ENCODE data around the gene CTIF. TPM values are rescaled to one million over a fixed set of nuclear protein-coding genes. Genes with fewer than 3 reads are reported as not detected.
"Not testable (repeated sequence)": the region's sequence is repeated elsewhere in the genome, so short reads cannot be mapped to it uniquely, and the experiment has no call there.

CTIF gene
- total and polyA plus RNA-seq, 2 experiments from 2014 or later: 22.1 to 27.9 TPM

DNA sequence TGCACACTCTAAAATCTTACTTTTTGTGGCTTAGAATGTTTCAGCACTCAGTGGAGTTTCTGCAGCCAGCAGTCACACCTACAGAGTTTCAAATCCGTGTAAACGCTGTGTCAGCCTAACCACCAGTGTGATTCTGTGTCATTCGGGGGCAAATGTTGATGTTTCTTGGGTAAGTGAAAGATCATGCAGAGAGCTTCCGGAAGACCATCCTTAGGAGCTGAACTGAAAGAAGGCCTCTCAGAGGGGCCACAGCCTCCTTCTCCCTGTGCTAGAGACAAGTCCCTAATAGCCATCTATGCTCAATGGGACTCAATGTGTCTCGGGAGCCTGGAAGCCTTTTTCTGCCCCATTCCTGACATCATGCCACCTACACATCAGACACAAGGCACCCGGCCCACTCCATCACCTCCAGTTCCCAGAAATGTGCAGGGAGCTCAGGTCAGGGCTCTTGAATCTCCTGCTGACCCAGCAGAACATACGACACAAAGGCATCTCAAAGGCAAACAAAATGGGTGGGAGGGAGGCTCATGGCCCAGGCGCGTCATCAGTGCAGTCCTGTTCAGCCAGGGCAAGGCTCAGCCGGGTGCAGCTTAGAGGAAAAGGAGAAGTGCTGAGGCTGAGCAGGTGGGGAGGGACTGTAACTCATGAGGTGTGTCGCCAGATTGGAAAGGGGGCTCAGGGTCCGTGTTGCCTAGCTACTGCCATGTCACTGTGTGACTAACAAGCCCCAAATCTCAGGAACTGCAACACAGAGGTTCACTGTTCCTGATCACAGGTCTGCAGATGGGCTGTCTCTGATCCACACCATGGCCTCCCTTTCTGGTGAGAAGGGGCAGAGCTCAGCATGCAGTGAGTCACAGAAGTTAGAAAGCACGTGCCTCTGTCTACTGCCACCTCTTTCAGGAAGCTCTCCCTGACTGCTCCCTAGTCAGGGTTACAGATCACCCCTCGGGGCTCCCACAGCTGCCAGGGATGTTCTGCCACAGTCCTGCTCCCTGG lies 329.9 kb downstream of the CTIF start:
- 63% methylated on average over 14 of the region's 14 CpGs for WGBS (ENCODE audit: low lambda C conversion rate, missing lambda C conversion rate)
- H3K4me2 ChIP-seq: no peak overlapping the region
- H2AFZ ChIP-seq: no peak overlapping the region
- DNase-seq (ENCODE audit: low spot score): peak; percentile 81
- H3K4me1 ChIP-seq (ENCODE audit: insufficient read depth): peaks cover 23% of the 10 kb centered on the region
- H3K36me3 ChIP-seq (replicated peaks; ENCODE audit: insufficient read depth, low read depth): no peaks in the 10 kb centered on the region
- no peak overlapping the region for H3K4me3 ChIP-seq
- H3K79me2 ChIP-seq: no peaks in the 10 kb centered on the region
- H3K27ac ChIP-seq: peak overlapping the region; percentile 81
- no peaks in the 10 kb centered on the region for H4K20me1 ChIP-seq (ENCODE audit: insufficient read depth, poor library complexity, severe bottlenecking)
- H3K9me3 ChIP-seq (ENCODE audit: low read depth): no peaks in the 10 kb centered on the region
- TF ChIP-seq EZH2 (IDR thresholded peaks at IDR 0.05; ENCODE audit: borderline replicate concordance): no peak
- no peak for TF ChIP-seq CTCF (IDR thresholded peaks at IDR 0.05; ENCODE audit: poor library complexity)
- TF ChIP-seq EZH2phosphoT487 (IDR thresholded peaks at IDR 0.05; ENCODE audit: low read depth, severe bottlenecking, unreplicated experiment): no peak
- no peaks in the 10 kb centered on the region for H3K27me3 ChIP-seq
- H3K9me2 ChIP-seq (replicated peaks; ENCODE audit: insufficient read depth): no peaks in the 10 kb centered on the region

DNA sequence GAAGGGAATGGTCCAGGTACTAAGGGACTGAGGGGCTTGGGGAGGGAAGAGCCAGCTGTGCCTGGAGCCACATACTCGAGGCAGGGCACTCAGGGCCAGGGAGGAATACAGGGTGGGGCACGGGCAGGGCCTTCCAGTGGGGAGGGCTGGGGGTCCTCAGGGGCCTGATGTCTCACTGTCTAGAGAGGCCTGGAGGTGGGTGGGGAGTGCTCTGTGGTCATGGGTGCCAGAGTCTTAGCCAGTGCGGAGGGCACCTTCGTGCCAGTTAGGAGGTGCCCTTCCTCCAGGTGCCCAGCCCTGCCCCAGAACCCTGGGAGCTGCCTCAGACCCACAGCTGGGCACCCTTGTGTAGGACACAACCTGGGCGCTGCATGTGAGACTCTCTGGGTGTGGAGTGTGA lies 330.8 kb downstream of the CTIF start:
- Histone ChIP-seq H3K27me3 (no peaks in the 10 kb centered on the region), H3K79me2 (no peaks in the 10 kb centered on the region), H3K27ac (peak overlapping the region; percentile 81), H3K4me3 (no peak overlapping the region), H3K36me3 (replicated peaks; ENCODE audit: insufficient read depth, low read depth) (no peaks in the 10 kb centered on the region), H3K4me2 (no peak overlapping the region), H3K4me1 (ENCODE audit: insufficient read depth) (peaks cover 25% of the 10 kb centered on the region), H3K9me2 (replicated peaks; ENCODE audit: insufficient read depth) (no peaks in the 10 kb centered on the region), H2AFZ (no peak overlapping the region), H3K9me3 (ENCODE audit: low read depth) (no peaks in the 10 kb centered on the region), H4K20me1 (ENCODE audit: insufficient read depth, poor library complexity, severe bottlenecking) (no peaks in the 10 kb centered on the region)
- no peak for TF ChIP-seq EZH2 (IDR thresholded peaks at IDR 0.05; ENCODE audit: borderline replicate concordance)
- no peak for TF ChIP-seq CTCF (IDR thresholded peaks at IDR 0.05; ENCODE audit: poor library complexity)
- no peak for TF ChIP-seq EZH2phosphoT487 (IDR thresholded peaks at IDR 0.05; ENCODE audit: low read depth, severe bottlenecking, unreplicated experiment)
- 93% methylated on average over 5 of the region's 5 CpGs for WGBS (ENCODE audit: low lambda C conversion rate, missing lambda C conversion rate)
- DNase-seq (ENCODE audit: low spot score): no peak

- H3K27ac ChIP-seq; H2AFZ ChIP-seq; H3K79me2 ChIP-seq; H3K9me3 ChIP-seq (ENCODE audit: low read depth); H3K36me3 ChIP-seq (replicated peaks; ENCODE audit: insufficient read depth, low read depth); H4K20me1 ChIP-seq (ENCODE audit: insufficient read depth, poor library complexity, severe bottlenecking); H3K4me3 ChIP-seq; H3K27me3 ChIP-seq; H3K9me2 ChIP-seq (replicated peaks; ENCODE audit: insufficient read depth); H3K4me2 ChIP-seq; DNase-seq (ENCODE audit: low spot score): not testable (repeated sequence)
- 93% methylated on average over 13 of the region's 13 CpGs for WGBS (ENCODE audit: low lambda C conversion rate, missing lambda C conversion rate)
- H3K4me1 ChIP-seq (ENCODE audit: insufficient read depth): peaks cover 29% of the 10 kb centered on the region
Measured at GRCh38 chr18:48870926-48871325, 332.1 kb downstream of the CTIF start.

GRCh38 chr18:48871391-48872166 lies 332.7 kb downstream of the CTIF start:
- TF ChIP-seq EZH2 (IDR thresholded peaks at IDR 0.05; ENCODE audit: borderline replicate concordance): no peak
- H3K27me3 ChIP-seq: no peaks in the 10 kb centered on the region
- no peaks in the 10 kb centered on the region for H3K9me3 ChIP-seq (ENCODE audit: low read depth)
- H3K36me3 ChIP-seq (replicated peaks; ENCODE audit: insufficient read depth, low read depth): no peaks in the 10 kb centered on the region
- no peak overlapping the region for H3K4me3 ChIP-seq
- no peak overlapping the region for H2AFZ ChIP-seq
- DNase-seq (ENCODE audit: low spot score): no peak
- H4K20me1 ChIP-seq (ENCODE audit: insufficient read depth, poor library complexity, severe bottlenecking): no peaks in the 10 kb centered on the region
- H3K9me2 ChIP-seq (replicated peaks; ENCODE audit: insufficient read depth): no peaks in the 10 kb centered on the region
- H3K4me1 ChIP-seq (ENCODE audit: insufficient read depth): peaks cover 35% of the 10 kb centered on the region
- no peaks in the 10 kb centered on the region for H3K79me2 ChIP-seq
- H3K4me2 ChIP-seq: no peak overlapping the region
- no peak overlapping the region for H3K27ac ChIP-seq
- 95% methylated on average over 23 of the region's 23 CpGs for WGBS (ENCODE audit: low lambda C conversion rate, missing lambda C conversion rate)

All from hepatocyte (in vitro differentiated cells).